HG02870 (cell line): Measurements from ENCODE around the gene PAFAH1B1.
"Not testable (repeated sequence)": the region's sequence is repeated elsewhere in the genome, so short reads cannot be mapped to it uniquely, and the experiment has no call there.

ENCODE experiments used
- ATAC-seq: cut with Tn5 transposase; IDR thresholded peaks from one replicate; pipeline ENCODE4 v1.9.1; 2021; ENCODE audit warnings: mild to moderate bottlenecking, moderate library complexity; ENCODE audit not compliant: unreplicated experiment

PAFAH1B1 gene

DNA sequence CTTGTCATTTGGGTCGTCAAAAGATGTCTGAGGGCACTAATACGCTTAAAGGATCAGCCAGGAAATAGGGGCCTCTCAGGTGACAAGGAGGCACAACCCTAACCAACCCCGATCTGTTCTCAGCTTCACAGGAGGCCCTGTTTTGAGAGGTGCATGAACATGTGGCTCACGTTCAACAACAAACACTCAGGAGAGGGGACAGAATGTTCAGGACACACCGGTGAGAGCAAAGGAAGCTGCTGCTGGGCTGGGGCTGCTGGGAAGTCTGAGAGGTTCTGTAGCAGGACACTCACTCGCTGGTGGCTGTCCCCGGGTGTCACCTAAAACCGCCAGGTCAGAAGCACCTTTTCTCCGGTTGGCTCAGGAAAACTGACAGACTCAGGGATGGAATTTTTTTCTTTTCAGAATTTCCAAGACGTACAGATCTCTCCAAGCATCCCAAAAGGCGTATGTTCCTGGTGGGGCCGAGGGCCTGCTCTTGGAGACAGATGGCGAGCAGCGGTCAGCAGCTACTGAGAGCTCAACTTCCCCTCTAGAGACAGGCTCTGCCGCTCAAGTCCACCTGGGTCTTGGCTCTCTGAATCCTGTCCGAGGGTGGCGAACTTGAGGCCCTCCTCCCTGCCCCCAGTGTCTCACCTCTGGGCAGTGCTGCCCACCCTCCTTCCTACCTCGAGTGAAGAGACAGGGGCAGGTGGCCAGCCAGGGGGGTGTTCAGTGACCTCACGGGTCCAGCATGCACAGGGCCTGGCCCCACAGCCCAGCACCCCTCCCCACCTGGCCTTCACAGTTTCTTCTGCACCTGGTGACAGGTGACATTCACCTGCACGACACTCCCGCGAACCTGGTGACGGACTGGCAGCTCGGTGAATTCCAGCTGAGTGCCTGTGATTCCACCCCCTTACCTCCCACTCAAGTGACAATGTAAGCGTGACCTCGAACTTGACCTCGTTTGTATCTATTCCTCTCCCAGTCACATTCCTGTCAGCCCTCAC lies 95.2 kb downstream of the PAFAH1B1 start:
- ATAC-seq = no peak

DNA sequence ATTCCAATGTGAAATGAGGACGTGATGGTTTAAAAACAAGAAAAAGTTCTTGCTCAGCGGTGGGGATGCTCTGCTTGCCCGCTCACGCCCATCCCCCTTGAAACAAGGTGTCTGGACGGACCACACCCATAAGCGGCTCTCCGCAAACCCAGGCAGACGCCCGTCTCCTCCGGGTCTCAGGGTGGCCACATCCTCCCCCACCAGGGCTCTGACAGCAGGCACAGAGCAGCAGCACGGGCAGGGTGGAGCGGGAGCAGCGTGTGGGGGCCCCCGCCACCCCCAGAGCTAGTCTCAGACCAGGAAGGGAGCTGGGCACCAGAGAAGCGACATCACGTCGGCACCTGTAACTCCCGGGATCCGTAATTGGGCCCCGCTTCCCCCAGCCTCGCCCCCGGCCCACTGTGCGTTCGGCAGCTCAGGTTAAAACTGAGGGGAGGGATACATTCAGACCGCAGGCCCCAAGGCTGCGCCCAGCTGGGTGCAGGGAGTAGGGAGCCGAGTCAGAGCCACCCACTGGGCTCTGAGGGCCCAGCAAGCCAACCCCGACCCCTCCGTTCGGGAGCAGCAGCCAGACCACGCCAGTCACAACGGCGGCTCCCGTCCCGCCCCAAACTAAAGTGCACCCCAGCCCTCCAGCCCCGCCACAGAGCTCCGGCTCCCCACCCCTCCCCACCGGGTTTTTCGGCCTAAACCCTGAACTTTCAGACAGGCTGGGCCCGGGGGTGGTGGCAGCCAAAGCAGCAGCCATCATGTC lies 96.1 kb downstream of the PAFAH1B1 start:
- no peak for ATAC-seq

DNA sequence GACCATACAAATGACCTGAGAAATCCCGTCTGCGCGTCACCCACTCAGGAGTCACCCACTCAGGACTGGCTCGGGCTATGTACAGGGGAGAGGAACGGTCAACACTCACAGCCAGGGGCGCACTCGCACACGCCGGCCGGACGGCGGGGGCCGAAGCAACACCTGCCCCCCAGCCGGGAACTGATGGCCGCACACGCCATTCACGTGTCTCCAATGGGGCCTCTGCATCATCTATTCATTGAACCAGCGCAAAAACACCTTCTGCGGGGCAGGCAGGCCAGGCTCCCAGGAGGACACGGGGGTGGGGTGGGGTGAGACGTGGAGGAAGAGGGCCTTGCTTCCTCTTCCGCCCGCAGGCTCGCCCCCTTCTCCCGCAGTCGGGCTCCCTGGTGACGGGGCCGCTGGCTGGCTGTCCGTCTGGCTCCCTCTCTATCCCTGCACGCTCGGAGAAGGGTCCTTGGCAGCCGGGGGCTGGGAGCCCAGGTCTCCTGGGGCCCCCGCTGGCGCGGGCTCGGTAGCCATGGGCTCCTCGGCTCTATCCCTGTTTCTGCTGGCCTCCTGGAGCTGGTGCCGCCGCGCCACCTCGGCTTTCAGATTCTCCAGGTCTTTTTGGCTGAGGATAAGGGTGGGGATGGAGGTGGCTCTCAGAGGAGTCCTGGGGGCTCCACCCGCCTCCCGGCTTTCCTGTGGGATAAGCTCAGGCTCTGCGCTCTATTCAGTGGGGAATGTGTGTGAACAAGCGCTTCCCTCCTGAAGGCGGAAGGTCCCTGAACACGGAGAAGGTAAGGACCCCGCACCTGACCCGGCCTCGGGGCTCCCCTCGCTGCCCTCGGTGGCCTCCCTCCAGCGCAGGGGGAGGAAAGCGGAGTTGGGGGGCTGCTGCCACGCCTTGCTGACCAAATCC lies 97.0 kb downstream of the PAFAH1B1 start:
- ATAC-seq = no peak

DNA sequence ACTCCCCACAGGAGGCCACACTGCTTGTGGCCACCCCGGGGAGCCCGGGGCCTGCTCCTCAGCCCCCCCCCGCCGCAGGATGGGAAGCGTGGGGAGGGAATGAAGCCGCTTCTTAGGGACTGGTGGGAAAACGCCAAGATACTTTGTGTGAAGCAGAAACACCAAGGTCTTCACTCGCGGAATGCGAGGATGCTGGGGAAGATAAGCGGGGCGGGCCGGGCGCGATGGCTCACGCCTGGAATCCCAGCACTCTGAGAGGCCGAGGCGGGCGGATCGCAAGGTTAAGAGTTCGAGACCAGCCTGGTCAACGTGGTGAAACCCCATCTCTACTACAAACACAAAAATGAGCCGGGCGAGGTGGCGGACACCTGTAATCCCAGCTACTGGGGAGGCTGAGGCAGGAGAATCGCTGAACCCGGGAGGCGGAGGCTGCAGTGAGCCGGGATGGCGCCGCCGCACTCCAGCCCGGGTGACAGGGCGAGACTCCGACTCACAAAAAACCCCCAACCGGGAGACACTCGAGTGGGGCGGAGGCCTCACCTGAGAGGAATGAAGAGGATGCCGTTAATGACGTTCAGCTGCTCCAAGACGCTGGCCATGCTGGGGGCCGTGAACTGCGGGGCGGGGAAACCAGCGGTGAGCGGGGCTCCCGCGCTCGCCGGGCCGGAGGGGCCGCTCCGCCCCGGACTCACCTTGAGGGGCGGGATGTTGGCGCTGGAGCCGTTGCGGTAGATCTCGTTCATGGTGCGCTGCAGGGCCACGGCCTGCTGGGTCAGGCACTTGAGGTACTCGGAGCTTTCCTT lies 97.8 kb downstream of the PAFAH1B1 start:
- ATAC-seq = no peak

DNA sequence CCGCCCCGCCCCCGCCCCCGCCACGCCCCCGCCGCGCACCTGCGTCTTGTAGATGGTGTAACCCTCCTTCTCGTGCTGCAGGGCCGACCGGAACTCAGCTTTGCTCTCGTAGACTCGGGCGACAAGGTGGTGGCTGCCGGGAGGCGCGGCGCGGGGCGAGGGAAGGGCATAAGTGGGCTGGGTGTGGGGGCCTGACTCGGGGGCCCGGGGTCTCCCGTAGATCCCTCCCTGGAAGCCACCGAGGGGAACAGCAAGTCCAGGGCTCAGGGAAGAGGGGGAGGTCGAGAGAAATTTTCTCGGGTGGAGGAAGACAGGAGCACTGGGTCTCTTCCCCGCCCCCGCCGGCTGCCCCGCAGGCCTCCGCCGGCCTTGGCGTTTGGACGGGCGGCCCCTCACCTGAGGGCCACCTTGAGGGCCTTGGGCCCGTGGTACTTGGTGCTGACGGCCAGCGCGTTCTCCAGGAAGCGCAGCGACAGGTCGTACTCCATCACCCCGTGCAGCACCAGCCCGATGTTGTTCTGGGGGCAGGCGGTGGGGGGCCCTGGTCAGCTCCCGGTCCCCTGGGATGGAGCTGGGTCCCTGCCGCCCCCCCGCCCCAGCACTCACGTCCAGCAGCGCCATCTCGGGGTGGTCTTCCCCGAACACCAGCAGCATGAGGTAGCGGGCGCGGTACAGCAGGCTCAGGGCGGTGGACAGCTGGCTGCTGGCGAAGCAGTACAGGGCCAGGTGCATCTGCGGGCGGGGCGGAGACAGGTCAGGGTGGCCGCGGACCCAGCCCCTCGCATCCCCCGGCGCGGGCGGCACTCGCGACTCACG lies 98.7 kb downstream of the PAFAH1B1 start:
- ATAC-seq = no peak

DNA sequence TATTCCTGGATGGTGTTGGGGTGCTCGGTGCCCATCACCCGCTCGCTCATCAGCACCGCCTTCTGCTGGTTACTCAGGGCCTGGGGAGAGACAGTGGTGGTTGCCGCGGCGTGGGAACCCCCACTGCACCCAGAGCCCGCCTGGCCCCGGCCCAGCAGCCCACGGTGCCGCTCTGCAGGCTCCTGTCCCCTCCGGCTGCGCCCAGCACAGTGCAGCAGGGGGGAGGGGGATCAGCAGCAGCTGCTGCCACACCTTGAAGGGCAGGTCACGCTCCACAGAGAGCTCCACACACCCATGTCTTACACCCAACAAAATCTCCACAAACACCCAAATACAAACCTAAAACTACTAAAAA lies 99.3 kb downstream of the PAFAH1B1 start:
- no peak for ATAC-seq

DNA sequence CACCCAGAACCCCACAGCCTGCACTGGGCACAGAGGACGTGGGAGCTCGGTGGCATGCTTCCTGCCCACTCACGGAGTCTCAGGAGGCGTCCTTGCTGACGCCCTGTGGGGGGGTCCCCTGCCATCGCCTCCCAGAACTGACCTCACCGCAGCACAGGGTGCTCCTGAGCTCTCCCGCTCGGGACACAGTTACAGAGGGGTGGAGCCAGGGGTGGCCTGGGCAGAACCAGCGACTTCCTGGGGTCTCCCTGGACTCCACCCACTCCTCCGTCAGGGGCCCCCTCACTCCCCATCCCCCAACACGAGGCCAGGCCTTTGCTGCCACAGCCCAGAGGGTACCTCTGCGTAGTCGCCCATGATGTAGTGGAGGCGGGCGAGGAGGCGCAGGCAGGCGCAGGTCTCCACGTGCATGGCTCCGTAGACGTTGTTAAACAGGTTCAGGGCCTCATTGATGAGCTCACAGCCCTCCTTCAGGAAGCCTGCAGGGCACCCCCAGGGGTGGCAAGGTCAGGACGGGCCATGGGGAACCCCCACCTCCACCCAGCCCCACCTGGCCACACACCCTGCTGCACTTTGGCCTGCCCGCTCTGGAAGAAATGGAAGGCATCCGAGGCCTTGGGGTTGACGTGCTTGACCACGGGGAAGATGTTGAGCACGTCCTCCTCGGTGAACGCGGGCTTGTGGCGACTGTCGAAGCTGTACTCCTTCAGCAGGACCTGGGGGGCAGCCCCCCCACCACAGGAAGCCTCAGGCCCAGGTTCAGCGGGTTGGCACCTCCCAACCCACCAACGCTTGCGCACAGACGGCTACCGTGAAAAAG lies 100.3 kb downstream of the PAFAH1B1 start:
- ATAC-seq = no peak

DNA sequence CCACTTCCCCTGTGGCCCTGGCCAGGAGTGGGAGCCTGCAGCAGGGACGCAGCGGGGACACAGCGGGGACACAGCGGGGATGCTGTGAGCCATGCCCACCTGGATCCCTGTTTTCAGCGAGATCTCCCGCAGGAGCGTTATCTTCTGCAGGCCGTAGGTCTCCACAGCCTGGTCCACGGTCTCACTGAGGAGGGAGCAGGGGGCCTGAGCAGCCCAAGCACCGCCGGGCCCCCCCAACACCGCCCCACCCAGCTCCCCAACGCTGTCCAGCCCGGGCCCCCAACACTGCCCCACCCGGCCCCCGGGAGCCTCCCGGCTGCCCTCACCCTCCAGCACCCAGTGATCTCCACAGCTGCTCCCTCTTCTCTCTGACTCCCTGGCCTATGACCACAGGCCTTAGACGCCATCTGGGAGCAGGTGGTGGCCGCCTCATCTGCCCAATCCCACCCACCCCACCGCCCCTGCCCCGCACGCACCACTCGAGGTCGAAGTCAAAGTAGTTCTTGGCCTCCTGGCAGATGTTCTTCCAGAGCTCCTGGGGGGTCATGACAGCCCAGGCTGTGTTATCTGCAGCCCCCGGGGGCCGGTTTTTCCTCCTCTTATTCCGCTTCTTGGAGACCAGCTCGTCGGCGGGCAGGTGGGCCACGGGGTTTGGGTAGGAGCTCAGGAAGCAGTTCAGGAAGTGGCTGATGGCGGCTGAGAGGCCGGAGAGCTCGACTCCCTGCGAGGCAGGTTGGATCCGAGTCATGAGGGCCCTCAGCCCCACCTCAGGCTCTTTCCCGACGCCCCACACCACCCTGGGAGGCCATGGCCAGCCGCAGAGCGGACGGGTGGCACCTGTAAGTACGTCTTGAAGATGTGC lies 101.2 kb downstream of the PAFAH1B1 start:
- ATAC-seq = no peak

DNA sequence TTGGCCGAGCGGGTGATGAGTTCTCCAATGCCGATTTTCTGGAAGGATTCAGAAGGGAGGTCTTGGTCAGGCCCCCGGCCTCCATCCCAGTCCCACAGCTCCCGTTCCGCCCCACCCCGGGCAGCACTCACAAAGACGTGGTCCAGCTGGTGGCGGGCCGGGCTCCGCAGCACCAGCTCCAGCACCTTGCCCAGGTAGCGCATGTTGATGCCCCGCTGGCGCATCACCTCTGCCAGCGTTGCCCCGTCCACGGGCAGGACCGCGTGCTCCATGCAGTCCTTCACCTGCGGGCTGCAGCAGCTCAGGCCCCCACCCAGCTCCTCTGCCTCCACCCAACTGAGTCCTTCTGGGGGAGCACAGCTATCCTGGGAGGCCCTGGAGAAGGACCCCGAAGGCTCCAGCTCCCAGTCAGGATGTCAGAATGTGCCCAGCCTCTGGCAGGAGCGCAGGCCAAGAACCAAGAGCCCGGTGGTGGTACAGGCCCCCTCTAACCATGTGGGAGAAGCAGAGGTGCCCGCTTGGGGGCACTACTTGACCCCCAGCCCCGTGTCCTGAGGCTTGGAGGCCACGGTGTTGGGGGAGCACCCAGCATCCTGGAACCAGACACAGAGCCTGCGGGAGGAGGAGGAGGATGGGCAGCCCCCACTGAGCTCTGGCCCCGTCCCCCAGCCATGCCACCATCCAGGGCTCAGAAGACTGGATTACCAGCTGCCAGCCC lies 101.9 kb downstream of the PAFAH1B1 start:
- no peak for ATAC-seq

DNA sequence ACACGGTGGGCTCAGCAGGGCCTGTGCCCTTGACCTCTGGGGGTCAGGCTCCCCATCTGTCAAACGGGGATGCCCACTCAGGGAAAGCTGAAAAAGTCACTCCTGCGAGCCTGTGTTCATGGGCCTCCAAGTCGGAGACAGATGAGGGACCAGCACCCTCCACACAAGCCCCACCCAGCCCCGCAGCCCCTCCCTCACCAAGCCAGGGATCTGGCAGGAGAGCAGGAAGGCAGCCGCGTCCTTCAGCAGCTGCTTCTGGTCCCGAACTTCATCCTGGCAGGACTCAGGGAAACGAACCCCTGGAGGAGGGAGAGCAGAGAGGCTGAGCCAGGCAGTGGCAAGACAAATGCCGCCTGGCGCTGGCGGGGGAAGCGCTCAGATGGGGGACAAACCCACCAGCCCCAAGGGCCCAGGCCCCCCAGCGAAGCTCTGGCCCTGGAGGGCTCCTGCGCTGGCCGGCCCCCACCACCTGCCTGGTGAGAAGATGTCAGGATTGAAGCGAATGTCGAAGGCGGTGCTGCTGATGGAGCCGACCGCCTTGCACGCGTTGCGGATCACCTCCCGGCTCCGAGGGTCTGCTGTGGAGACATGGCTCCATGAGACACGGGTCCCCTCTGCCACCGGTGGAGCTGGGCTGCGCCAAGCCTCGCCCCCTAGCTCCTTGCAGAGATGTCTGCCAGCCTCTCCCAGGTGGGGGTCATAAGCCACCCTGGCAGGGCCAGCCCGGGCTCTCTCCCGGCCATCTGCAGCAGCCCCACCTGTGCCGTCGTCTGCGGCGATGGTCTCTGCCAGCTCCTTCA lies 102.7 kb downstream of the PAFAH1B1 start:
- no peak for ATAC-seq

DNA sequence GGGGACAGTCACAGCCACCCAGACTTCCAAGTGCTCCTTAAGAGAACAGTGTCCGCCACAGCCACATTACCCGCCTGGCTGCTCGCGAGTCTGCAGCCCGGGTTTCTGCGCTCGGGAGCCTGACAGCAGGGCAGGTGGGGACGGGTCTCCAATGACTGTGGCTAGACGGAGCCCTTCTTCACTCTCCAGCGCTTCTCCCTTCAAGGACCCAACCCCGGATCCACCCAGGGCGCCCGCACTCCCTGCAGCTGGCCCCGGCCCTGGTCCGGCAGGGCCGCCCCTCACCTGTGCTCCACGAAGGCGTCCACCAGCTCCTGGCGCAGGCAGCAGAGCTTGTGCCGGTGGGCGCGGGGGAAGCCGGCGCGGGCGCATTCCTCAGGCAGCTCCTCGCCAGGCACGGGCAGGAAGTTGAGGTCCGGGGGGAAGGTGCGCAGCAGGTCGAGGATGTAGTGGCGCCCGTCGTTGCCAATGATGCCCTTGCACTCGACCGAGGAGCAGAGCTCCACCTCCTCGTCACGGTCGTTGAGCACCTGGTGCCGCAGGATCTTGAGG lies 104.2 kb downstream of the PAFAH1B1 start:
- ATAC-seq = no peak

DNA sequence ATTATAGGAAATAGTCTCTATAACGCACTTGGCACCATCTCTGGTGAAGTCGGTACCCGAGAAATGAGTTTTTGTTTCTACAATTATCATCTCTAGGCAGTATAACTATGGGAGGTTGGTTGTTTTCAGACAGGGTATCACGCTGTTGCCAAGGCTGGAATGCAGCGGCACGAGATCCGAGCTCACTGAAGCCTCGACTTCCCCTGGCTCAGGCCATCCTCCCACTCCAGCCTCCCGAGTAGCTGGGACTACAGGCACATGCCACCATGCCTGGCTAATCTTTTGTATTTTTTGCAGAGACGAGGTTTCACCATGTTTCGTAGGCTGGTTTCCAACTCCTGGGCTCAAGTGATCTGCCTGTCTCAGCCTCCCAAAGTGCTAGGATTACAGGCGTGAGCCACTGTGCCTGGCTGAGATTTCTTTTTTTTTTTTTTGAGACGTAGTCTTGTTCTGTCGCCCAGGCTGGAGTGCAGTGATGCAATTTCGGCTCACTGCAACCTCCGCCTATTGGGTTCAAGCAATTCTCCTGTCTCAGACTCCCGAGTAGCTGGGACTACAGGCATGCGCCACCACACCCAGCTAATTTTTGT lies 105.9 kb downstream of the PAFAH1B1 start:
- not testable (repeated sequence) for ATAC-seq

DNA sequence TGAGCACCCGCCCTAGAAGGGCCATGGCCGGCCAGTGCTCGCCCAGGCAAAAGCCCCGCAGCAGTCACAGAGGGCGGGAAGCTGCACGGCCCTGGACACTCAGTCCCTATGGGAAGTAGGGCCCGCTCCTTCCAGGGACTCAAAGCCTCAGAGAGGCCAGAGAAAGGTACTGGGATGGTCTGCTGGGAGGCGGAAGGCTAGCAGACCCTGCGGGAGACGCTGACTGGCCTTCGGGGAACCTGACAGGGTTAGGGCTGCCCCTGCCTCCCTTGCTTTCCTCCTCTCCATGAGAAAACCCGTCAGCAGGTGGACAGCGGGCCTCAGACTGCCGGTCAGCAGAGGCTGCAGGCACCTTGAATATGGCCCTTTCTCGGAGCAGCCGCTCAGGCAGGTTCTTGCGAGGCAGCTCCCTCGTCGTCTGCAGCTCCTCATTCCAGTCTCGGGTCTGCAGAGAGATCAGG lies 106.6 kb downstream of the PAFAH1B1 start:
- no peak for ATAC-seq

DNA sequence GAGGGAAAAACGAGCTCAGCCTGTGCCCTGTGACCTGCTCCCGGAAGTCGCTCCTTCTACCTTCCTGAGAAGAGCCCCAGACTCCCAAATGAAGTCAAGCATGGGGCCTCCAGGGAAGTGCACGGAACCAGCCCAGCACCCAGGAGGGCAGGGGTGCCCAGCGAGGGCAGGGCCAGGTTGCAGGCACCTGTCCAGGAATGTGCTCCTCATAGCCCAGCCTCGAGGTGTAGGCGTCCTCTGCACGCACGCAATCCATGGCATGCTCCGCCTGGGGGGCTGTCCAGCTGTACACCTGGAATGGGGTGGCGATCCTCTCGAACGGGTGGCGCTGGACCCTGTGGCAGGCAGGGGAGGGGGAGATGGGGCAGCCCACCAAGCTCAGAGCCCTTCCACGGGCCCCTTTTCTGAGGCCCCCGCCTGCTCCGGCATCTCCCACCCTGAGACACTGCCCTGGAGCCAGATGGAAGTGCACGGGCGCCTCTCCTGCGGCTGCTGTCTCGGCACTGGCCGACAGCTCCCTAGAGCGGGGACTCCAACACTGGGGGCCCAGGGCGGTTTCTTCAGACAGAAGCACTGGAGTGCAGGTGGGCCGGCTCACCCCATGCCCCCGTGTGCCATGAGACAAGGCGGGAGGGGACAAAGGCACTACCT lies 107.2 kb downstream of the PAFAH1B1 start:
- no peak for ATAC-seq
